ENCODE results near the gene PITPNM3. TPM values are rescaled to one million over a fixed set of nuclear protein-coding genes. Genes with fewer than 3 reads are reported as not detected.

PITPNM3 gene
- total RNA-seq, 1 experiment from 2014 or later: 0.71 TPM

- TF ChIP-seq CTCF (conservative IDR thresholded peaks at IDR 0.05; ENCODE audit: low read depth, low read length) (no peak), EZH2 (IDR thresholded peaks at IDR 0.05; ENCODE audit: borderline replicate concordance, low read depth, low read length, poor library complexity, severe bottlenecking) (no peak)
- intact Hi-C loops (cut with micrococcal nuclease; ENCODE audit: unreplicated experiment): no loop called here
Measured at GRCh38 chr17:6449307-6449706, 107.0 kb downstream of the PITPNM3 start.

DNA sequence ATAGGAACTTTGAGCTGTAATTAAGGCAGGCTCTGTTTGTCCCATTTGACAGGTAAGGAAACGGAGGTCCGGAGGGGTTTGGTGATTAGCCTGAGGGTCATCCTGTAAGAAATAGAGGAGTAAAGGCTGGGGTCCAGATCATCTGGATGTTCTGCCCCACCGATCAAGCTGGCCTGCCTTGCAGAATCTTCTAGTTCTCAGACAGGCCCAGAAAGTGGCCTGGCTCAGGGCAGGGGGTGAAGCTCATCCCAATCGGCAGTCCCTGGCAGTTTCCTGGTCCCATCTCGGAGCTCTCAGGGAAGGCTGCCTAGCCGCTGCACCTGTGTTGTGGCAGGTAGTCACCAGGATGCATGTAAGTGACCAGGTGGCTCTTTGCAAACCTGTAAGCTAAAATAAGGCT is 107.9 kb downstream of the PITPNM3 start:
- ChIA-PET CTCF (no interaction called here), POLR2A (ENCODE audit: low non-redundant PET) (no interaction called here)
- no TSS peak for BruUV-seq (replicated peaks)
- TF ChIP-seq EZH2 (IDR thresholded peaks at IDR 0.05; ENCODE audit: borderline replicate concordance, low read depth, low read length, poor library complexity, severe bottlenecking) (no peak), CTCF (conservative IDR thresholded peaks at IDR 0.05; ENCODE audit: low read depth, low read length) (no peak)
- no peak overlapping the region for H3K4me3 ChIP-seq (ENCODE audit: low read depth, low read length, poor library complexity, severe bottlenecking)
- intact Hi-C loops (cut with micrococcal nuclease; ENCODE audit: unreplicated experiment): no loop called here
- no peak for DNase-seq (ENCODE audit: low spot score)
- H3K4me1 ChIP-seq (ENCODE audit: insufficient read depth, low read length, poor library complexity, severe bottlenecking): peaks cover 12% of the 10 kb centered on the region
- no peaks in the 10 kb centered on the region for H3K9me3 ChIP-seq (ENCODE audit: low read depth, low read length, poor library complexity, severe bottlenecking)
- H3K27me3 ChIP-seq (replicated peaks; ENCODE audit: insufficient read depth, low read depth, low read length, poor library complexity): no peaks in the 10 kb centered on the region
- peaks cover 47% of the 10 kb centered on the region for H3K36me3 ChIP-seq (ENCODE audit: insufficient read depth, low read length, poor library complexity, severe bottlenecking)
- no peak overlapping the region for H3K27ac ChIP-seq (ENCODE audit: low read depth, low read length, poor library complexity, severe bottlenecking)

More at GRCh38 chr17:6449307-6449706, 107.0 kb downstream of the PITPNM3 start:
- ChIA-PET POLR2A (ENCODE audit: low non-redundant PET) (no interaction called here), CTCF (no interaction called here)
- Histone ChIP-seq H3K9me3 (ENCODE audit: low read depth, low read length, poor library complexity, severe bottlenecking) (no peaks in the 10 kb centered on the region), H3K4me1 (ENCODE audit: insufficient read depth, low read length, poor library complexity, severe bottlenecking) (peaks cover 12% of the 10 kb centered on the region), H3K27me3 (replicated peaks; ENCODE audit: insufficient read depth, low read depth, low read length, poor library complexity) (no peaks in the 10 kb centered on the region), H3K36me3 (ENCODE audit: insufficient read depth, low read length, poor library complexity, severe bottlenecking) (peaks cover 47% of the 10 kb centered on the region), H3K4me3 (ENCODE audit: low read depth, low read length, poor library complexity, severe bottlenecking) (no peak overlapping the region), H3K27ac (ENCODE audit: low read depth, low read length, poor library complexity, severe bottlenecking) (no peak overlapping the region)
- BruUV-seq (replicated peaks): no TSS peak
- DNase-seq (ENCODE audit: low spot score): no peak

- Histone ChIP-seq H3K36me3 (ENCODE audit: insufficient read depth, low read length, poor library complexity, severe bottlenecking) (peaks cover 47% of the 10 kb centered on the region), H3K9me3 (ENCODE audit: low read depth, low read length, poor library complexity, severe bottlenecking) (no peaks in the 10 kb centered on the region), H3K27me3 (replicated peaks; ENCODE audit: insufficient read depth, low read depth, low read length, poor library complexity) (no peaks in the 10 kb centered on the region), H3K4me1 (ENCODE audit: insufficient read depth, low read length, poor library complexity, severe bottlenecking) (peaks cover 12% of the 10 kb centered on the region), H3K27ac (ENCODE audit: low read depth, low read length, poor library complexity, severe bottlenecking) (peak overlapping the region; percentile 16), H3K4me3 (ENCODE audit: low read depth, low read length, poor library complexity, severe bottlenecking) (no peak overlapping the region)
- ChIA-PET CTCF (no interaction called here), POLR2A (ENCODE audit: low non-redundant PET) (no interaction called here)
- intact Hi-C loops (cut with micrococcal nuclease; ENCODE audit: unreplicated experiment): no loop called here
- BruUV-seq (replicated peaks): no TSS peak
- TF ChIP-seq EZH2 (IDR thresholded peaks at IDR 0.05; ENCODE audit: borderline replicate concordance, low read depth, low read length, poor library complexity, severe bottlenecking) (no peak), CTCF (conservative IDR thresholded peaks at IDR 0.05; ENCODE audit: low read depth, low read length) (no peak)
- no peak for DNase-seq (ENCODE audit: low spot score)
Measured at GRCh38 chr17:6446516-6447100, 109.7 kb downstream of the PITPNM3 start.

Measured in A673 (cell line).